Right kidney (tissue), 1 donor: ENCODE results near the gene MDH1.
A peak's percentile ranks its signal among the peaks of the same experiment; 100 is the strongest.
"Not testable (repeated sequence)": the region's sequence is repeated elsewhere in the genome, so short reads cannot be mapped to it uniquely, and the experiment has no call there.

Source experiments
- DNase-seq: peaks from one replicate; pipeline ENCODE4 v3.0.0-alpha.2; 2016

Gene MDH1

DNA sequence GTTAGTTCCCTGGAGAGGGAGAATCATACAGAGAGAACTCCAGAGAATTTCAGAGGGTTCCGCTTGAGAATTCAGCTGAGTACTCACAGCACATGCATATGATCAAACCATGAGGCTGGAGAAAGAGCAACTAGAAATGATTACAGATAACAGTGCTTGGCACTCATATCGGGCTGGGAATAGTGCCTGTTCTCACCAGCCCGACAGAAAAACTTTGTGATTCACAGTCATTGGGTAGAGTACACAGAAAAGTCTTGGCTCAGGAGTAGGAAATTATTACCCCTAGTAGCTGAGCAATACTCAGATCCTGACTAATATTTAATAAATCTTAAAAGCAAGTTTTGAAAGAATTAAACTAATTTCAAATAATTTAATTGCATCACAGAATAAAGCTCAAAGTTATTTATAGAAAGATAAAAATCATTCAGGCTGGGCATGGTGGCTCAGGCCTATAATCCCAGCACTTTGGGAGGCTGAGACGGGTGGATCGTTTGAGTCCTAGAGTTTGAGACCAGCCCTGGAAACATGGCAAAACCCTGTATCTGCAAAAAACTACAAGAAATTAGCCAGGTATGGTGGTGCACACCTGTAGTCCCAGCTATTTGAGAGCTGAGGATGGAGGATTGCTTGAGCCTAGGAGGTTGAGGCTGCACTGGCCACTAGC lies 7.3 kb upstream of the MDH1 start:
- no peak for DNase-seq

DNA sequence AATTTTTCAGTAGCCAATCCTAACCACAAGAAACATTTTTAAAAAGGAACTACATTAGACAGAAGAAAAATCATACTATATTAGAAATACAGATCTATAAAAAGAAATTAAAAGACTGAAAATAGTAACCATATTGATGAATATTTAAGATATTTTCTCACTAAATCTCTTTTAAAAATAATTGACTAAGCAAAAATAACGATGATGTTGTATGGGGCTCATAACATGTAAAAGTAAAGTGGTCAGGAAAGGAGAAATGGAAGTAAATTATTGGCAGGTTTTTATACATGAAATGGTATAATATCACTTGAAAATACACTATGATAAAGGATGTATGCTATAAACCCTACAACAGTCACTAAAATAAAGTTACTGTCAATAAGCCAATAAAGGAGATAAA lies 5.9 kb upstream of the MDH1 start:
- no peak for DNase-seq

DNA sequence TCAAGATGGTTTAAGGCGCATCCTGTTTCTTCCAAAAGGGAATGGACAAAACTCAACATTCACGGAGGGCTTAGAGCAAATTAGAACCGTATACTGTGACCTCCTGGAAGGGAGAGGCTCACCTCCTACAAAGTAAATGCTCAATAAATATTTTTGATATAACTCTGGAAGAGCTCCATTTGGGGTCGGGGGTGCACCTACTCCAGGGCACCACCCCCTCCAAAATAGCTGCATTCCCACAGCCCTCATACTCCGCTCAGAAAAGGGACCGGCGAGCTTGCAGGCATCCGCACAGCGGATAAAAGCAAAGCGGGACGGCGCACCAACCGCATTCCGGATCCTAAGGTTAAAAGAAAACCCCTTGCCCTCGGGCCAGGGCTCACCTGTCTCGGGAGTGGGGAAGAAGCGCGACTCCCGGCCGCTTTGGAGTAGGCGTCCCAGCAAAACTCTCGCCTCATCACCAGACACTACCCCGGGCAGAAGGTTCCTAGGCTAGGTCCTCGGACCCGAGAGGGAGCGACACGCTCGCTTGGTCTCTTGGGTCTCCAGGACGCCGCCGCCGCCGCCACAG lies 864 bp upstream of the MDH1 start:
- no peak for DNase-seq

DNA sequence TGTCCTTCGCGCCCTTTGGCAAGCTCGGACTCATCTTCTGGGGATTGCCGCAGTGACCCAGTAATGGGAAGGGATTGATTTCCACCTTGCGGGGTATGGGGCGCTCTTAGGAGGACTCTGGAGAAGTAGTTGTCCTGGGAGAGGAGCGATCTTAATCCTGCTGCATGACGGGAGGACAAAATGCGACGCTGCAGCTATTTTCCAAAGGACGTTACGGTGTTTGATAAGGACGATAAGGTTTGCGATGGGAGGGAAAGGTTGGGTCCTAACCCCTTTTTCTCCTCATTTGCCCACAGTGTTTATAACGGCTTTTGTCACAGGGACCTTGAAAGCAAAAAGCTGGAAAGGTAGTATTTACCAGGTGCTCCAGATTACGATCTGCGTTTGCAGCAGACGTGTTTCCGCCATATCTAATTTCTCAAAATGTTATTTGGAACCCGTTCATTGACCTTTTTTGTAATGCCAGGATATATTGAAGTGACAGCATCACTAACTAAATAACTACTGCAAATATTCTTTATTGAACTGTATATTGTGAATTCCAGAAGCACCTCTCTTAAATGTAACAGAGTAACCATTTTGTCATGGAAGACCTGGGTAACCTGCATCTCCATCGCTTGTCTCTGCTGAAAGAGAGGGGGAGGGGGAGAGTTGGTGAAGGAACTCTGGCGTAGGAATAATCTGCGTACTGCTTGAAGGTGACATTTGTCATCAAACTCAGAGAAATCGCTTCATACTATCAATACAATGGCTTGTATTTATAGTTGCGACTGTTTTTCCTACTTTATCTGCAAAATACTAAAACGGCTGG lies 590 bp downstream of the MDH1 start:
- DNase-seq = no peak

DNA sequence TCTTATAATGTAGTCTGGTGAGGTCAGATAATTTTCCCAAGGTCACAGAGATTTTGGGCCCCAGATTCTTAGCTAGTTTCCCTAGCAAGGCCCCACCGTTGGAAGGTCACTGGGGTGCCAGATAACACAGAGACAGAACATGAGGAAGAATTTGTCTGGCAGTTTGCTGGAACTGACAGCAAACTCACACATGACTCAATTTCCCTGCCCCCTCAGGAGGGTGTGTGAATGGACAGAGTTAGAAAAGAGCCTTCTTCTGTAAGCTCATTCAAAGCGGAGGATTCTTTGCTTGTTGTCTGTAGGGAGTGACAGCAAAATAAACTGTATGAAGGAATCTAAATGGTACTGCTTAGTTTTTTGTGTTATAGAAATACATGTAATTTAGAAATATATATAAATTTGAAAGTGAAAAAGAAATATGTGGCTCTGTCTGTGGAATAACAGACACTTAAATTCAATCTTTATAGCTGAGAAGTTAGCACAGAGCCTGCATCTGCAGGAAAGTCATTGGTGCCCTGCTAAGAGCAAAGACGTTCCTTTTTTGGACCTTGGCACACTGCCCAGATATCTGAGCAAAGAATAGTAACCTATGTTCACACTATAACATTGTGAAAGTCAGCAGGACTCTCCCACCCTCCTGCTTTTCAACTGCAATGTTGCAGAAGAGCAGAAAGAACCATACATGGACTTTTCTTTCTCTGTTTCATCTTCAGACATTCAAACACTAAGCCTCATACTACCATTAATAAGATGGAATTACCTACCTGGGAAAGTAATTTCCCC lies 2.1 kb downstream of the MDH1 start:
- DNase-seq = no peak

DNA sequence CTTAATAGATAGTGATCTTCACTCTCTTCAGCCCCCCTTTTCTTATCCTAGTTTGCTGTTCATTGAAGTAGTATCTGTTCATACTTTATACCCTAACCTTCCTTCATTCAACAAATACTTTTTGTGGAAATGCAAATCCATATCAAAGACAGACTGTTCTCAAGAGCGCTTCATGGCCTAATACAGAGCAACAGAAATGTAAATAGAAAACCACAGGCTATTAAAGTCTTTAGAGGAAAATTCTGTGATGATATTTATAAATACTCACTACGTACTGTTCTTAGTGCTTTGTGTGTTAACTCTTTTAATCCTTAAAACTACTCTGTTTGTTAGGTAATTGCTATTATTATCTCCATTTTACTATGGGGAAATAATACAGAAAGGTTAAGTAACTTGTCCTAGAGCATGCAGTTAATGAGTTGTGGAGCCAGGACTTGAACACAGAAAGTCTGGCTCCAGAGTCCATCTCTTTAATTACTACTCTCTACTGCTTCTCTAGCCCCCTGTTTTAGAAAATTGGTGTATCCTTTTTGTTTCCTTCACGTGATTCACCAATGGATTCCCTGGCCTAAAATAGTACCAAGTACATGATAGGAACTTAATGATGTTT lies 2.9 kb downstream of the MDH1 start:
- DNase-seq = no peak

DNA sequence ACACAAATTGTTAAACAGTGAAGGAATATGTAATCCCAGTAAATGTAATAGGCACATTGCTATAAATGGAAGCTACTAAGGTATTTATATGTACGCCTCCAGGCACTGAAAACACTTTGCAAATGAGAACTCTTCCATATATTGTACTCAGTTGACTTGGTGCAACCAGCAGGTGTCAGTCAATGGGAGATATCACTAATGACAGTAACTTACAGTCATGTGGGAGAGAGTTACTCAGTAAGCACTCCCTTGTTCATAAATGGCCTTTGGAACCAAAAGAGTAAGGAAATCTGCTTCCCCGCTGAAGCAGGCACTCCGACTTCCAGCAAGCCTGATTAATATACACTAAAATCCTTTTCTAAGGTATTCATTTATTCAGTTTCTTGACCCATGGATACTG lies 5.9 kb downstream of the MDH1 start:
- no peak for DNase-seq

DNA sequence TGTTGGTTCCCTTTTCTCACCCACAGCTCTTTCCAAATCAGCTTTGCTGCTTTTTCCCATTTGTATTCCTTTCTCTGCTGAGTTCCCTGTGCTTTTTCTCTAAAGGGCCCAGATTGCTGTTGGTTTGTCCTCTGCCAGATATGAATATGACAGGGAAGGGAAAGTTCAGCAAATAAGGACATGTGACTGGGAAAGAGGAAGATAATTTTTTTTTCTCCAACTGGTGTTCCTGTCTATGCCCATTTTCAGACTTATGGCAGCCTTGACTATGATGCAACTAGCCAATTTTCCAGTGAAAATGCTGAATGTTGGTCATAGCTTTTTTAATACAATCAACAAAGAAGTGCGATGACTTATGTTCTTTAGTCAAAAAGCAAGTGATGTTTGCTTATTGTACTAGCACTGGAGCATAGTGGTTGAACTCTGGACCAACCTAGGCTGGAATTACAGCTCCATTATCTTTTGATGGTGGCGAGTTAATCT lies 7.7 kb downstream of the MDH1 start:
- no peak for DNase-seq

DNA sequence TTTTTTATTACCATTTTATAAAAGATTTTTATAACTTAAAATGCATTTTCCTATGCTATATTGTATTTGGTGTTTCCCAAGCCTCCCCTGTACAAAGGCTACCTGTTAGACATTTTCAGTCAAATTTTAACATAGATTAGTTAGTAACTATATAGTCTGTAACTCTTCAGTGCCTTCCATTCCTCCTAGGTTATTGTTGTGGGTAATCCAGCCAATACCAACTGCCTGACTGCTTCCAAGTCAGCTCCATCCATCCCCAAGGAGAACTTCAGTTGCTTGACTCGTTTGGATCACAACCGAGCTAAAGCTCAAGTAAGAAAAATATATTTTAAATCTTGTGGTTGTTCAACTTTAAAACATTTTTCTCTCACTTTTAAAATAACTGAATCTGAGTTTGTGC lies 10.2 kb downstream of the MDH1 start:
- DNase-seq = no peak

DNA sequence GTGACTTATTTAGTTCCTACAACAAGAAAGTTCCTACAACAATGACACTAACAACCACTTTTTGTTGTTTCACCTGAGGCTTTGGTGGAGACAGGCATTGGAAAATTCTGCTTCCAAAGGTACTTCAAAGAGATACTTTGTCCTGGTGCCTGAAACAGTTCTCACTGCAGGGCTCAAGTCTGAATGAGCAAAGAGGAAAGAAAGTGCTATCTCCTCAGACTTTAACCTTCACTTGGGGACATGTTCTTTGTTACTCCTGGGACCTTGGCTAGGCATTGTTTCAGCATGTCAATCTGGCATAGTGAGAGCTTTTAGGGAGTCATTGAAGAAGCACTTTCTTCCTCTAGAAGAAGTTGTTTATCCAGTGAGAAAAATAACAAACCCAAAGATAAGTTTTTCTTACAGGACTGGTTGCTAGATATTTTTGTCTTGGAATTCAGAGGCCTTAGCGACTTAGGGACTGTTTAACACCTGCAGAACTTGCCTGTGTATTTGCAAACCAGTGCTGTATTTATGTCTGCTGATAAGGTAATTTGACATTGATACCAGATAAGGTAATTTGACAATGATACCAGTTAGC lies 12.2 kb downstream of the MDH1 start:
- DNase-seq = no peak

DNA sequence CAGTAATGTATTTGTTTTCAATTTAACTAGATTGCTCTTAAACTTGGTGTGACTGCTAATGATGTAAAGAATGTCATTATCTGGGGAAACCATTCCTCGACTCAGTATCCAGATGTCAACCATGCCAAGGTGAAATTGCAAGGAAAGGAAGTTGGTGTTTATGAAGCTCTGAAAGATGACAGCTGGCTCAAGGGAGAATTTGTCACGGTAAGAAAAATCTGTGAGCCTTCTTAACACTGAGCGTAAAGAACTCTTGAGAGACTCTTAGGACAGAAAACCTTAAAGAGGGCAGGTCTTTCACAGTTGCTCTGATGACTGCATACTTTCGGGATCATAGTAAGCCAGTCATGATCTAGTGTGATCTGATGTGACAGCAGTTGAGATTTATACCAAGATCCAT lies 15.9 kb downstream of the MDH1 start:
- no peak for DNase-seq

DNA sequence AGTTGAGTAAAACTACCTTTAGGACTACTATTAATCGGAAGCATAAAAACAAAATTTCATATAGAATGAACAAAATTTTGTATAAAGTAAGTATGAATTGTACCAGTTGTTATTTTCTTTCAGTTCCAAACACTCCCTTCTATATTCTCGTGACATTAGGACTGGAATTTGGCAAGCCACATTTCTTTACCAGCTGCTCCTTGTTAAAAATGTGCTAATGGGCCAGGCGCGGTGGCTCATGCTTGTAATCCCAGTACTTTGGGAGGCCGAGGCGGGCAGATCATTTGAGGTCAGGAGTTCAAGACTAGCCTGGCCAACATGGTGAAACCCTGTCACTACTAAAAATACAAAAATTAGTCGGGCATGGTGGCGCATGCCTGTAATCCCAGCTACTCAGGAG lies 20.1 kb downstream of the MDH1 start:
- not testable (repeated sequence) for DNase-seq

DNA sequence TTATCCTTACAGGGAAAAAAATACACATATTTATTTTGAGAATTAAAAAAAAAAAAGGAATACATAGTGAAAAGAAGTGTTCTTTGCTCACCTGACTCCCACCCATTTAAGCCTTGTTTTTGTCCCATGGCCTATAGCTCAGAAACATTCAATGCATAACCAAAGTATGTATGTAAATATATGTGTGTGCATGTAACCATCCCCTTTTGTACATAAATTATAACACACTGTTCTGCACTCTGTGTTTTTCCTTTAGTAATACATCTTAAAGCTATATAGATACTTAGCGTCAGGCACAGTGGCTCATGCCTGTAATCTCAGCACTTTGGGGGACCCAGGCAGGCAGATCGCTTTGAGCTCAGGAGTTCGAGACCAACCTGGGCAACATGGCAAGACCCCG lies 21.8 kb downstream of the MDH1 start:
- no peak for DNase-seq

DNA sequence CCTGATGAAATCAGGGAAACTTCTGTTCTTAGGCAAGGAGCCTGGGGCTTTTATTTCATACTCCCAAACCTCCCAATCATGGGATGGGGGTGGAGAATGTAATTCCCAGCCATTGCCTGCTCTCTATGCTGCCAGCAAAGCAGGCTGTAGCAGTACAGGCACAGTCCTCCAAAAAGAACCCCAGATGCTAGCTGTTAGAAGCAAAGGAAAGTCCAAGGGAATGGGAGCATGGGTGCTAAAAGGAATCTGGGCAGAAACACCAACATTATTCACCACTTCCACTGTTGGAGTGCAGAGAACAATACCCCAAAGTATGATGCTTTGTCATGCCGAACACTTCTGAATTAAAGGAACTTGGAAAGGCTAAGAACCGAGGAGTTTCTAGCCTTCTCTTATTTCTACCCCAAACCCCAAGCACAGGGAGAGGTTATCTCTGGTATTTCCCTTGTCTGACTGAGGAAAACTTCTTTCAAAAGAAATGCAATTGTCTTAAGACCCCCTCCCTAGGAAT lies 24.7 kb downstream of the MDH1 start:
- no peak for DNase-seq

DNA sequence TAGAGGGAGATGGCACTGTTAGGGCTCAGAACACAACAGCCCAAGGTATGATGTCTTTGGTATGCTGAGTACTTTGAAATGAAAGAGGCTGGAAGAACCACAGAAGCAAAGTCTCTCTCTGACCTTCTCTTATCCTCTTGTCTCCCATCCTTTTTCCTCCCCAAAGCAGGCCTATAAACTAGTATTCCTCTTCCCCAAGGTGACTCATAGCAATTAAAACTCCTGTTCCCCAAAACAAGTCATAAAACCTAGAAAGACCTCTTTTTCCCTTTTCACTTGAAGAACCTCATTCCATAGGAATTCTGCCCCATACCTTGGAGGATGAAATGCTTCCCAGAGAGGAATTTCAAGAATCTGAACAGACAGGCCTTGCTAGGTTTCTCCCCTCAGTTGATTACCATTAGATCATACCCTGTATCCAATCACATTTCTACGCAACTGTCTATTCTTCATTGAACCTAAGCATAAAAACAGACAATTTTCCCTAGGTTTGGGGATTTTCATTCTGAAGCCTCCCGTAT lies 25.7 kb downstream of the MDH1 start:
- no peak for DNase-seq

DNA sequence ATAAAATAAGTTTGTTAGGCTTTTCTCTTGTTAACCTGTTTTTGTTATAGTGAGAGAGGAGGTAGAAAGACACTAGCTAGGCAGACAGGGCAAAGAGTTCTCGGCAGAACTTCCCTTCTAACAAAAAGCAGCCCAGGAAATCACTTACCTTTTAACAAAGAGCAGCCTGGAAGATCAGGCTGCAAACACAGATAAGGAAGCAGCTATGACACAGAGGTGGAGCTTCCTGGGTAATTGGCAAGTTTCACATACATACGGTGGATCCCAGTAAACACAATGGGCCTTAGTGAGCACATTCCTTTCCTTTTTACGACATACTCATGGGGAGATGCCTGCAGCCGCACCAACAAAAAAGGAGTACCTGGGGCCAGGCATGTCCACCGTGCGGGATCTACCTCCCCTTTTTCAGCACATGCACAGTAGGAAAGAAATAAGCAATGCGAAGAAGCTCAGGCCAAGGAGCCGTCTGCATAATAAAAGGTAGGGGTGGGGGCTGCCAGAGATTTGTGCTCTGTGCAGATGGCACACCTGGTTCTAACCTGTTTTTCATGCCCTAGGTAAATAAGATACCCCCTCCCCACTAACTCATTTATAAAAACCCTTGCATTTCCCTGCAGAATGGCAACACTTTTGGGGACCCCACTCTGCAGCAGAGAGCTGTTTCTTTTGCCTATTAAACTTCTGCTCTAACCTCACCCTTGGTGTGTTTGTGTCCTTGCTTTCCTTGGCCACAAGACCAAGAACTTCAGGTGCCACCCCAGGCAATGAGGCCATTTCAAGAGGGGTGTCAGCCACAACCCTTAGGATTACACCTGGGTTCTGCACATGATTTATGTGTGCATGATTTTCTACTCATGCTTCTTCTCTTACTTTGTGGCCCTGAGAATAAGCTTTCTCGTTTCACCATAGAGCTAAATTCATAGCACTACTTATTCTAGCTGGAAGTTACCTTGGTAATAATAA lies 26.5 kb downstream of the MDH1 start:
- DNase-seq = peak; percentile 5

DNA sequence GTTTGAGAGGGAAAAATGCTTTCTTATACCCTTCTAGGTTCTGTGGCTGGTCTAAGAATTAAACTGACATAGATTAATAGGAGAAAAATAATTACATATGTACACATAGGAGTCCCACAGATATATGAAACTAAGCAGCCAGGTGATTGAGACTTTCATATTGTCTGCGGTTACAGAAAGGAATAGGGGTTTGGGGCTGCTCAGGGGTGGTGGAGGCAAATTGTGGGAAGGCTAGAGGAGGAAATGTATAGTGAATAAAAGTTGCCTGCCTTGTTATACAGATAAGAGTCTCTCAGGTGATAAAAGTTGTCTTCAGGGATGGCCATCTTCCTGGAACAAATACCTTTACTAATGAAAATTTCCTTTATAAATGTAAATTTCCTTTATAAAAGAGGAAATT lies 28.6 kb downstream of the MDH1 start:
- DNase-seq = no peak

DNA sequence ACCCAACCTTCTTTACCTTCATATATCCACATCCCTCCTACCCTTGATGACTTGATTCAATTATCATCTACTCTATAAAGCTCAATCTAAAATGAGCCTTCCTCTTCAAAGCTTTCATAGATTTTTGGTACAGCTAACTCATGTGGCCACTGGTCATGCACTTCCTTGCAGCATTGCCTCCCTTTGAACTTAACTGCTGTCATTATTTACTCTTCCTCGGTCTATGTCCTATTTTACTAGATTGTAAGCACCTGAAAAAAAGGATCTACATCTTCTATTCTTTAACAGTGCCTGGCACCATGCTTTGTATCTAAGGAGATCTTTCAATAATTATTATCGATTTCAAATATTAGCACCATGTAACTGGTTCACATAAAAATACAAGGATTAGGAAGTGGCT lies 30.6 kb downstream of the MDH1 start:
- no peak for DNase-seq

DNA sequence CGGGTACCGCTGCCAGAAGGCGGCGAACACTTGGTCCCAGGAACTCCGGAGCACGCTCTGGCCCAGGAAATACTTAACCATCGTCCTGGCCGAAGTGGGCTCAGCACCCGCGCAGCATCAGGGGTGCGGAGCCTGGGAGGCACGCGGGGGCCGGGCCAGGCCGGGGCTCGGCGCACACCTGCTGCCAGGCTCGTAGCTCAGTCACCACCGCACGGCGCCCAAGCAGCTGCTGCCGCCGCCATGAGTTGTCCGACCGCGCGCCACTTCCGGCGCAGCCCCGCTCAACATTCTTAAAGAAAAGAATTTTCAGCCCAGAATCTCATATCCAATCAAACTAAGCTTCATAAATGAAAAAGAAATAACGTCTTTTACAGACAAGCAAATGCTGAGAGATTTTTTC lies 34.0 kb downstream of the MDH1 start:
- no peak for DNase-seq

DNA sequence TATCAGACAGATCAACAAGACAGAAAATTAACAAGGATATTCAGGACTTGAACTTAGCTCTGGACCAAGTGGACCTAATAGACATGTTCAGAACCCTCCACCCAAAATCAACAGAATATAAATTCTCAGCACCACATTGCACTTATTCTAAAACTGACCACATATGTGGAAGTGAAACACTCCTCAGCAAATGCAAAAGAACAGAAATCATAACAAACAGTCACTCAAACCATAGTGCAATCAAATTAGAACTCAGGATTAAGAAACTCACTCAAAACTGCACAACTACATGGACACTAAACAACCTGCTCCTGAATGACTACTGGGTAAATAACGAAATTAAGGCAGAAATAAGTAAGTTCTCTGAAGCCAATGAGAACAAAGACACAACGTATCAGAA lies 35.0 kb downstream of the MDH1 start:
- DNase-seq = not testable (repeated sequence)
